Right lobe of liver (tissue), 6 donors: ENCODE results near the gene KSR2. TPM values are rescaled to one million over a fixed set of nuclear protein-coding genes. Genes with fewer than 3 reads are reported as not detected.

Source experiments
- ATAC-seq, 4 donors: fragments of 200-7000 bp; cut with Tn5 transposase; one replicate each; pipeline ENCODE4 v1.9.1; 2020; ENCODE audit warnings: mild to moderate bottlenecking in 4 of 4, moderate library complexity in 4 of 4
- DNase-seq, 3 donors: peaks; one replicate each; pipeline ENCODE4 v3.0.0-alpha.2; 2020
- H3K27ac ChIP-seq, 3 donors: fragments of 200-600 bp; one replicate each; pipeline ENCODE4 v1.8.0; 2022
- H3K27me3 ChIP-seq, 2 donors: fragments of 200-600 bp; one replicate each; pipeline ENCODE4 v1.8.0; 2022
- H3K36me3 ChIP-seq, 4 donors: fragments of 200-600 bp; sonication (generic) in 1 of 4; one replicate each; pipeline versions ENCODE4 v1.5.1 to v1.8.0; 2017 to 2022; ENCODE audit warnings: control low read depth in 1 of 4
- H3K4me1 ChIP-seq, 4 donors: fragments of 200-600 bp; sonication (generic) in 1 of 4; one replicate each; pipeline versions ENCODE4 v1.5.1 to v1.8.0; 2017 to 2022; ENCODE audit warnings: control low read depth in 1 of 4
- H3K4me3 ChIP-seq, 3 donors: fragments of 200-600 bp; one replicate each; pipeline ENCODE4 v1.8.0; 2022
- H3K9me3 ChIP-seq, 4 donors: fragments of 200-600 bp; sonication (generic) in 1 of 4; one replicate each; pipeline versions ENCODE4 v1.5.1 to v1.8.0; 2017 to 2022; ENCODE audit warnings: control low read depth in 1 of 4
- CTCF ChIP-seq, 4 donors: fragments of 200-600 bp in 3 of 4; fragments of 450-650 bp in 1 of 4; IDR thresholded peaks; one replicate each; pipeline versions ENCODE4 v1.5.1 to v1.8.0; 2016 to 2022; ENCODE audit warnings: antibody characterized with exemption in 4 of 4, mild to moderate bottlenecking in 2 of 4
- POLR2A ChIP-seq: fragments of 450-650 bp; IDR thresholded peaks from one replicate; pipeline ENCODE4 v1.6.1; 2017; ENCODE audit warnings: antibody characterized with exemption, mild to moderate bottlenecking
- WGBS: methylation state at CpG from one replicate; pipeline ENCODE4 v1.1.6; 2018; ENCODE audit warnings: low coverage, low lambda C conversion rate; ENCODE audit not compliant: insufficient coverage; ENCODE audit errors: missing lambda C conversion rate; 5-methylcytosine and 5-hydroxymethylcytosine counted together
- intact Hi-C, 2 donors: fragments of 100-400 bp; cut with DNase I; formaldehyde crosslinking; loops; one replicate each; pipeline versions ENCODE4 v1.11.2 to v1.14.1; 2022
- total RNA-seq, 6 experiments: library from RNA; depleted of rRNA in 2 of 6; stranded (reverse); fragments of >200 nt in 2 of 6; fragmentation: NEBNext Ultra II Directional in 3 of 6; extraction: Animal tissue kit (Norgen Biotek cat#: 25700) in 3 of 6; gene quantifications; one replicate each; pipeline versions ENCODE4 v1.1.0 to v1.2.4, GENCODE V29; 2016 to 2023
- donor health status: DM: no; HTN: yes; CAD: no.
- donor health status: DM: no; HTN: no; CAD: no.
- donor health status: DM: no; HTN: no; CAD: no.
- donor health status: DM: no; HTN: yes; CAD: no.
- donor health status: DM: no; HTN: yes; CAD: no.

KSR2 gene
- total RNA-seq, 6 experiments from 2014 or later, result 0.02 to 0.07 (median 0.02) TPM; not detected in 2

- H3K9me3 ChIP-seq, result no peaks in the 10 kb centered on the region
- no peak overlapping the region for H3K4me3 ChIP-seq
- H3K27ac ChIP-seq, result no peak overlapping the region
- H3K27me3 ChIP-seq, result no peaks in the 10 kb centered on the region
- no peak for ATAC-seq
- intact Hi-C loops, result loop anchor here in 1 of 2 donors (10.0 kb wide), 1 partner anchor 95 kb away; no protein-coding TSS in a partner anchor
- peaks cover 0 to 4% (median 2%) of the 10 kb centered on the region in 4 donors for H3K4me1 ChIP-seq
- 80% methylated on average over 4 of the region's 4 CpGs for whole genome bisulfite sequencing
- no peak for DNase-seq
- TF ChIP-seq CTCF (IDR thresholded peaks at IDR 0.05), result no peak
- TF ChIP-seq POLR2A, result no peak
- H3K36me3 ChIP-seq, result no peaks in the 10 kb centered on the region
Measured at GRCh38 chr12:117469883-117470483, 498.8 kb downstream of the KSR2 start.

GRCh38 chr12:117468016-117468415, 500.8 kb downstream of the KSR2 start:
- no peaks in the 10 kb centered on the region for H3K36me3 ChIP-seq
- no peak overlapping the region for H3K4me3 ChIP-seq
- no peak for DNase-seq
- no peaks in the 10 kb centered on the region for H3K27me3 ChIP-seq
- no peak for ATAC-seq
- WGBS, result 50% methylated on average over 3 of the region's 3 CpGs
- H3K9me3 ChIP-seq, result no peaks in the 10 kb centered on the region
- no peak overlapping the region for H3K27ac ChIP-seq
- intact Hi-C loops, result loop anchor here in 1 of 2 donors (10.0 kb wide), 1 partner anchor 93 kb away; no protein-coding TSS in a partner anchor
- peaks cover 0 to 4% (median 2%) of the 10 kb centered on the region in 4 donors for H3K4me1 ChIP-seq
- TF ChIP-seq CTCF (IDR thresholded peaks at IDR 0.05) (no peak), POLR2A (no peak)

GRCh38 chr12:117467588-117467987, 501.2 kb downstream of the KSR2 start:
- Histone ChIP-seq H3K27ac (no peak overlapping the region), H3K27me3 (no peaks in the 10 kb centered on the region), H3K9me3 (no peaks in the 10 kb centered on the region), H3K4me1 (peaks cover 0 to 4% (median 2%) of the 10 kb centered on the region in 4 donors), H3K4me3 (no peak overlapping the region), H3K36me3 (no peaks in the 10 kb centered on the region)
- DNase-seq (no peak), ATAC-seq (no peak)
- no peak for TF ChIP-seq POLR2A
- no peak for TF ChIP-seq CTCF (IDR thresholded peaks at IDR 0.05)
- intact Hi-C loops, result loop anchor here in 1 of 2 donors (10.0 kb wide), 1 partner anchor 93 kb away; no protein-coding TSS in a partner anchor

- TF ChIP-seq CTCF (IDR thresholded peaks at IDR 0.05) (no peak), POLR2A (no peak)
- DNase-seq (peak; percentile 87 to 94 (median 94)), ATAC-seq (peak; percentile 99 to 100 (median 99))
Measured at GRCh38 chr12:117466677-117467362, 502.0 kb downstream of the KSR2 start.

More at GRCh38 chr12:117466677-117467362, 502.0 kb downstream of the KSR2 start:
- Histone ChIP-seq H3K4me1 (peaks cover 0 to 4% (median 2%) of the 10 kb centered on the region in 4 donors), H3K4me3 (no peak overlapping the region), H3K36me3 (no peaks in the 10 kb centered on the region), H3K27ac (no peak overlapping the region), H3K27me3 (no peaks in the 10 kb centered on the region), H3K9me3 (no peaks in the 10 kb centered on the region)
- 30% methylated on average over 7 of the region's 20 CpGs for WGBS
- intact Hi-C loops, result loop anchor here in 1 of 2 donors (10.0 kb wide), 1 partner anchor 92 kb away; no protein-coding TSS in a partner anchor
